ENCODE data around the gene VCY.
"Not testable (repeated sequence)": the region's sequence is repeated elsewhere in the genome, so short reads cannot be mapped to it uniquely, and the experiment has no call there.

VCY gene

DNA sequence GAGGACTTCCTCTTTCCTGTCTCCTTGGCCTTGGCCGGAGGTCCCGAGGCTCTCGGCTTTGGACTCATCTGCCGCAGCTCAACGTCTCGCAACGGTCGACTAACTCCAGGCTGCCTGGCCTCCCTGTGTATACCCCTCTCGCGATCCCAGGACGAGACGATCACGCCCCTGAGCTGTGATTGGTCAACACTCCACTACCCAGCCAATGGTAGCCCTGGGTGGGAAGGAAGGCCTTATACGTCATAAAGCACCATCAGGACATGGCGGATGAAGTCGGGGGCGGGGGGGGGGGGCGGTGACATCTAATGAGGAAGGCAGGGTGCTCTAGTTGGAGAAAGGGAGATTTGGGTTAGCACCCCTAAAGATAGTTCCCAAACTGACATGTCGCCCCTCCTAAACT is at the start of gene VCY:
Gene VCY, minus strand, starts transcription at position 101 of the 400 bp plus-strand sequence. Its CDS starts 33 bp downstream, at position 68.
- DNase-seq = not testable (repeated sequence)

DNA sequence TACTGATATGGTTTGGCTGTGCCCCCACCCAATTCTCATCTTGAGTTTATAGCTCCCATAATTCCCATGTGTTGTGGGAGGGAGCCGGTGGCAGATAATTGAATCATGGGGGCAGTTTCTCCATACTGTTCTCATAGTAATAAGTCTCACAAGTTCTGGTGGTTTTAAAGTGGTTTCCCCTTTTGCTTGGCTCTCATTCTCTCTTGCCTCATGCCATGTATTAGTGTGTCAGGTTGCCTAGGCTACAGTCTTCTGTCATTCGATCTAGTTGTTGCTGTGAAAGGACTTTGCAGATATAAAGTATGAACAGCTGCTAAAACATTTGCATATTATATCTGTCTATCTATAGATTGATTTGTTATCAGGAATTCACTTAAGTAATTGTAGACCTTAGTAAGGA is 44.1 kb upstream of the VCY start:
- DNase-seq = not testable (repeated sequence)

DNA sequence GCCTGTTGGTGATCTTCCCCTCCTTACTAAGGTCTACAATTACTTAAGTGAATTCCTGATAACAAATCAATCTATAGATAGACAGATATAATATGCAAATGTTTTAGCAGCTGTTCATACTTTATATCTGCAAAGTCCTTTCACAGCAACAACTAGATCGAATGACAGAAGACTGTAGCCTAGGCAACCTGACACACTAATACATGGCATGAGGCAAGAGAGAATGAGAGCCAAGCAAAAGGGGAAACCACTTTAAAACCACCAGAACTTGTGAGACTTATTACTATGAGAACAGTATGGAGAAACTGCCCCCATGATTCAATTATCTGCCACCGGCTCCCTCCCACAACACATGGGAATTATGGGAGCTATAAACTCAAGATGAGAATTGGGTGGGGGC is 25.6 kb upstream of the VCY start:
- not testable (repeated sequence) for DNase-seq

DNA sequence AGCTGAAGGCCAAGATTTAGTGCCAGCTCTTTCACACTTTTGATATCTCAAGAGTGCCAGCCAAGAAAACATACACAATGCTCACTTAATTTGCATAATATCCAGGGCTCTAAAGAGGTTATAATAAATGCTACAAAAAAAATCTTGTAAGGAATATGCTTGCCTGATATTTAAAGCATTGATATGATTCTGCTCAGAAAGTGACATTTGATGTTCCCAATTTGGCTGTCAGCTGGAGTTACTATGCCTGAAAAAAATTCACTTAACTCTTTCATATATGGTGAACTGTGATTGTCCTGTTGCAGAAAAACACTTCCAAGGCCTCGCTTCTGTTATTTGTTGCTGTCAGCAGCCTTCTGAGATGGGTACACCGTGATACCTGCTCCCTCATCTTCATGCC is 43.9 kb downstream of the VCY start:
- DNase-seq = not testable (repeated sequence)

Measured in CD4-positive, alpha-beta T cell treated with Interleukin-6 for 4 hours (primary cell).